AG04450 (cell line): Measurements from ENCODE around the gene KIT. TPM values are rescaled to one million over a fixed set of nuclear protein-coding genes. Genes with fewer than 3 reads are reported as not detected.

ENCODE experiments used
- CTCF ChIA-PET: fragments of 300-600, 350-600 bp; formaldehyde crosslinking; extraction: SDS; loops from one replicate; lab custom pipeline; 2022; ENCODE audit warnings: antibody characterized with exemption, inconsistent platforms; lab: Charles Lee
- POLR2A ChIA-PET: fragments of 350-600 bp; formaldehyde crosslinking; extraction: SDS; loops from one replicate; lab custom pipeline; 2021; ENCODE audit warnings: antibody characterized with exemption, inconsistent platforms; lab: Yijun Ruan, JAX
- DNase-seq: peaks from one replicate; pipeline ENCODE4 v3.0.0-alpha.2; 2011; ENCODE audit warnings: low read depth, low spot score
- H3K27ac ChIP-seq: one replicate; pipeline ENCODE4 v1.5.1; 2012; ENCODE audit warnings: low read depth, low read length, control low read depth
- H3K27me3 ChIP-seq: one replicate; pipeline ENCODE4 v1.6.0; 2012; ENCODE audit warnings: low read length; ENCODE audit not compliant: control insufficient read depth, insufficient read depth
- H3K4me3 ChIP-seq: 2 replicates; pipeline ENCODE4 v1.5.1; 2011; ENCODE audit warnings: mild to moderate bottlenecking, low read depth, low read length, control low read depth
- H3K9me3 ChIP-seq: 2 replicates; pipeline ENCODE4 v1.5.1; 2012; ENCODE audit warnings: low read length; ENCODE audit not compliant: control insufficient read depth, insufficient read depth
- CTCF ChIP-seq: IDR thresholded peaks from 2 replicates; pipeline ENCODE4 v1.5.1; 2011; ENCODE audit warnings: low read depth, low read length, control low read depth, inconsistent platforms
- polyA minus RNA-seq: library from RNA; depleted of rRNA, polyadenylated mRNA; stranded (reverse); fragments of >200 nt; gene quantifications from 2 replicates; pipeline ENCODE4 v1.2.3, GENCODE V29; 2011; rRNA and poly(A)+ RNA removed
- polyA plus RNA-seq: library from polyadenylated mRNA; depleted of rRNA; stranded (reverse); fragments of >200 nt; gene quantifications from 2 replicates; pipeline ENCODE4 v1.2.3, GENCODE V29; 2011; rRNA removed

KIT gene
- polyA plus RNA-seq (0.07 and 0.09 TPM in 2 replicates), polyA minus RNA-seq (0.09 TPM in 1 of 2 replicates, not detected in the other)

- peaks cover 39% of the 10 kb centered on the region for H3K27me3 ChIP-seq
- ChIA-PET CTCF (no interaction called here), POLR2A (no interaction called here)
- H3K27ac ChIP-seq, result no peak within 1 kb of the TSS
- DNase-seq, result no peak
- peak within 1 kb of the TSS; percentile 50 for H3K4me3 ChIP-seq
- peaks cover 8% of the 10 kb centered on the region; the same call in 1 of the 2 replicates for H3K9me3 ChIP-seq
- TF ChIP-seq CTCF, result no peak
Observed at GRCh38 chr4:54657551-54658251, at the start of gene KIT. KIT (plus strand) TSS chr4:54657957; CDS start chr4:54658015, 58 bp downstream.

- ChIA-PET CTCF (no interaction called here), POLR2A (no interaction called here)
- H3K27ac ChIP-seq, result no peak overlapping the region
- no peaks in the 10 kb centered on the region for H3K9me3 ChIP-seq
- no peak for TF ChIP-seq CTCF
- no peaks in the 10 kb centered on the region for H3K27me3 ChIP-seq
- DNase-seq, result no peak
- H3K4me3 ChIP-seq, result no peak overlapping the region
Observed at GRCh38 chr4:54609310-54609709, 48.4 kb upstream of the KIT start.

GRCh38 chr4:54614149-54614548 is 43.6 kb upstream of the KIT start:
- no peak for DNase-seq
- ChIA-PET POLR2A (no interaction called here), CTCF (no interaction called here)
- Histone ChIP-seq H3K27me3 (no peaks in the 10 kb centered on the region), H3K9me3 (no peaks in the 10 kb centered on the region), H3K27ac (no peak overlapping the region), H3K4me3 (no peak overlapping the region)
- no peak for TF ChIP-seq CTCF

- ChIA-PET POLR2A (no interaction called here), CTCF (no interaction called here)
- no peaks in the 10 kb centered on the region for H3K27me3 ChIP-seq
- H3K4me3 ChIP-seq, result no peak overlapping the region
- no peaks in the 10 kb centered on the region for H3K9me3 ChIP-seq
- TF ChIP-seq CTCF, result no peak
- no peak overlapping the region for H3K27ac ChIP-seq
- no peak for DNase-seq
Observed at GRCh38 chr4:54620773-54621172, 37.0 kb upstream of the KIT start.

- ChIA-PET CTCF (no interaction called here), POLR2A (no interaction called here)
- Histone ChIP-seq H3K27me3 (peaks cover 2% of the 10 kb centered on the region), H3K9me3 (no peaks in the 10 kb centered on the region), H3K27ac (no peak overlapping the region), H3K4me3 (no peak overlapping the region)
- DNase-seq, result no peak
- no peak for TF ChIP-seq CTCF
Observed at GRCh38 chr4:54625391-54625790, 32.4 kb upstream of the KIT start.
